CD4-positive, alpha-beta memory T cell (primary cell): Measurements from ENCODE around the gene RTN4R. TPM values are rescaled to one million over a fixed set of nuclear protein-coding genes. Genes with fewer than 3 reads are reported as not detected.
"Not testable (repeated sequence)": the region's sequence is repeated elsewhere in the genome, so short reads cannot be mapped to it uniquely, and the experiment has no call there.

Source experiments
- CTCF ChIA-PET: fragments of 350-600 bp; sonication (Branson Sonifier 250); formaldehyde crosslinking; loops from one replicate; lab custom pipeline; 2021; ENCODE audit warnings: inconsistent platforms; ENCODE audit not compliant: partially characterized antibody; lab: Charles Lee
- POLR2A ChIA-PET: fragments of 350-600 bp; sonication (Branson Sonifier 250); formaldehyde crosslinking; loops from one replicate; lab custom pipeline; 2021; ENCODE audit not compliant: partially characterized antibody; lab: Charles Lee
- DNase-seq, 5 donors: peaks; one replicate each; pipeline versions ENCODE4 v3.0.0 to v3.0.0-alpha.2; 2020 to 2022; ENCODE audit warnings: mixed read lengths in 1 of 5
- H3K27ac ChIP-seq: one replicate; pipeline ENCODE4 v1.7.0; 2013; ENCODE audit warnings: low read depth, low read length
- H3K27me3 ChIP-seq: 2 replicates; pipeline ENCODE4 v1.7.0; 2013; ENCODE audit warnings: mild to moderate bottlenecking, low read length, moderate library complexity; ENCODE audit not compliant: insufficient read depth
- H3K36me3 ChIP-seq: 2 replicates; pipeline ENCODE4 v1.7.0; 2013; ENCODE audit warnings: mild to moderate bottlenecking, low read length, moderate library complexity; ENCODE audit not compliant: insufficient read depth
- H3K4me1 ChIP-seq: 2 replicates; pipeline ENCODE4 v1.7.0; 2013; ENCODE audit warnings: mild to moderate bottlenecking, low read length, moderate library complexity; ENCODE audit not compliant: insufficient read depth
- H3K4me3 ChIP-seq, 2 donors: one replicate each; pipeline ENCODE4 v1.7.0; 2013; ENCODE audit warnings: low read length in 2 of 2, mild to moderate bottlenecking in 1 of 2
- H3K9me3 ChIP-seq, 2 donors: one replicate each; pipeline ENCODE4 v1.7.0; 2013; ENCODE audit warnings: low read length in 2 of 2, control low read depth in 1 of 2; ENCODE audit not compliant: control insufficient read depth in 1 of 2
- H3K27ac Mint-ChIP-seq, 7 donors: one replicate each; pipeline ENCODE4 v1.8.0; 2020 to 2021; ENCODE audit warnings: mixed read lengths in 7 of 7, mild to moderate bottlenecking in 6 of 7, inconsistent platforms in 3 of 7, moderate library complexity in 3 of 7
- H3K27me3 Mint-ChIP-seq, 2 donors: one replicate each; pipeline ENCODE4 v1.8.0; 2020 to 2021; ENCODE audit warnings: mixed read lengths in 2 of 2
- H3K36me3 Mint-ChIP-seq, 2 donors: one replicate each; pipeline ENCODE4 v1.8.0; 2020 to 2021; ENCODE audit warnings: mixed read lengths in 2 of 2, inconsistent platforms in 1 of 2, mild to moderate bottlenecking in 1 of 2
- H3K4me1 Mint-ChIP-seq, 4 donors: one replicate each; pipeline ENCODE4 v1.8.0; 2020 to 2021; ENCODE audit warnings: mixed read lengths in 4 of 4, mild to moderate bottlenecking in 1 of 4
- H3K4me3 Mint-ChIP-seq, 8 donors: one replicate each; pipeline ENCODE4 v1.8.0; 2020 to 2021; ENCODE audit warnings: mixed read lengths in 8 of 8, mild to moderate bottlenecking in 7 of 8, moderate library complexity in 6 of 8, inconsistent platforms in 3 of 8
- H3K9me3 Mint-ChIP-seq, 8 donors: one replicate each; pipeline ENCODE4 v1.8.0; 2020 to 2021; ENCODE audit warnings: mixed read lengths in 8 of 8, mild to moderate bottlenecking in 5 of 8, inconsistent platforms in 3 of 8, moderate library complexity in 1 of 8
- intact Hi-C: fragments of 100-400 bp; cut with micrococcal nuclease; formaldehyde crosslinking; loops from one replicate; pipeline ENCODE4 v1.15.1; 2023
- polyA plus RNA-seq, 2 donors: library from polyadenylated mRNA; unstranded; fragments of 300-500 nt; fragmentation: Illumina TruSeq; gene quantifications; one replicate each; pipeline ENCODE4 v1.2.3, GENCODE V29; 2021
- total RNA-seq, 2 experiments: library from RNA; stranded (reverse); gene quantifications; one replicate each; pipeline ENCODE4 v1.2.3, GENCODE V29; 2021

Gene RTN4R
- total and polyA plus RNA-seq, 4 experiments from 2014 or later, result 1.7 to 6.3 (median 2.4) TPM

DNA sequence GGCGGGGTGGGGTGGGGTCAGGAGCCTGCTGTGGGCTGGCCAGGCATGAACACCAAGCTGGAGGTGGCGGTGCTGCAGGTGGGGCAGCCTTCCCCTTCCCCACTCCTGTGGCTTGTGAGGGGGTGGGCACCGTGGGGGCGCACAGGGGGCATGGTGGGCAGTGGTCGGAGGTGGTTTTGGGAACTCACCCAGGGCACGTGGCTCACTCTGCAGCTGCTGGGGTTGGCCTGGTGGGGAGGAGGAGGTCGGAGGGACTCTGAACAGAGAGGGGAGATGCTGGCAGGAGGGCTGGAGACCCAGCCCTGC, 35.1 kb upstream of the RTN4R start:
- H3K27ac ChIP-seq, intact Hi-C loops, H3K27me3 ChIP-seq, H3K27me3 Mint-ChIP-seq, H3K4me3 Mint-ChIP-seq, H3K27ac Mint-ChIP-seq, CTCF ChIA-PET, H3K9me3 ChIP-seq, H3K36me3 Mint-ChIP-seq, H3K36me3 ChIP-seq, POLR2A ChIA-PET, H3K9me3 Mint-ChIP-seq, DNase-seq, H3K4me3 ChIP-seq, H3K4me1 ChIP-seq: not testable (repeated sequence)
- H3K4me1 Mint-ChIP-seq, result peaks cover 0 to 10% (median 4%) of the 10 kb centered on the region in 4 donors

GRCh38 chr22:20302438-20303228, 34.5 kb upstream of the RTN4R start:
- H3K4me3 Mint-ChIP-seq, result peak overlapping the region in 1 of 8 donors; percentile 15
- CTCF ChIA-PET, result no interaction called here
- no peak for DNase-seq

GRCh38 chr22:20299746-20300136, 31.6 kb upstream of the RTN4R start:
- Mint-ChIP-seq H3K36me3 (no peaks in the 10 kb centered on the region), H3K27me3 (peaks cover 0 to 3% of the 10 kb centered on the region in 2 donors), H3K4me1 (peaks cover 2 to 10% (median 8%) of the 10 kb centered on the region in 4 donors), H3K4me3 (peak overlapping the region in 7 of 8 donors; percentile 57 to 85 (median 69)), H3K9me3 (no peaks in the 10 kb centered on the region), H3K27ac (peak overlapping the region in 1 of 7 donors; percentile 70)
- Histone ChIP-seq H3K27ac (no peak overlapping the region), H3K27me3 (no peaks in the 10 kb centered on the region), H3K9me3 (no peaks in the 10 kb centered on the region), H3K4me3 (peak overlapping the region in 1 of 2 donors; percentile 62), H3K4me1 (peaks cover 6% of the 10 kb centered on the region), H3K36me3 (no peaks in the 10 kb centered on the region)
- DNase-seq, result peak in 1 of 5 donors; percentile 70
- CTCF ChIA-PET, result no interaction called here
- POLR2A ChIA-PET, result interaction anchor here (0.6 to 2.5 kb wide), 6 partner anchors 13 to 357 kb away, joined by 3 to 12 read pairs (median 5); partner anchors contain the start of genes COMT, DGCR6L, TXNRD2 and ZNF74
- intact Hi-C loops, result loop anchor here (1.0 kb wide), 3 partner anchors 21 to 168 kb away; partner anchors contain the start of genes DGCR6L, ZDHHC8 and ZNF74

More at GRCh38 chr22:20302438-20303228, 34.5 kb upstream of the RTN4R start:
- H3K4me1 ChIP-seq, result peaks cover 6% of the 10 kb centered on the region
- Mint-ChIP-seq H3K36me3 (no peaks in the 10 kb centered on the region), H3K9me3 (no peaks in the 10 kb centered on the region), H3K4me1 (peaks cover 0 to 10% (median 7%) of the 10 kb centered on the region in 4 donors), H3K27me3 (peaks cover 0 to 3% of the 10 kb centered on the region in 2 donors), H3K27ac (no peak overlapping the region)
- no peak overlapping the region for H3K4me3 ChIP-seq
- H3K27me3 ChIP-seq, result no peaks in the 10 kb centered on the region
- no peaks in the 10 kb centered on the region for H3K36me3 ChIP-seq
- POLR2A ChIA-PET, result no interaction called here
- H3K27ac ChIP-seq, result no peak overlapping the region
- no peaks in the 10 kb centered on the region for H3K9me3 ChIP-seq
- intact Hi-C loops, result no loop called here

- no peaks in the 10 kb centered on the region for H3K27me3 ChIP-seq
- Mint-ChIP-seq H3K27ac (peak overlapping the region in 6 of 7 donors; percentile 65 to 95 (median 82)), H3K4me3 (peak overlapping the region; percentile 81 to 89 (median 84)), H3K4me1 (peaks cover 2 to 10% (median 8%) of the 10 kb centered on the region in 4 donors), H3K36me3 (no peaks in the 10 kb centered on the region), H3K27me3 (peaks cover 0 to 3% of the 10 kb centered on the region in 2 donors), H3K9me3 (no peaks in the 10 kb centered on the region)
- H3K27ac ChIP-seq, result peak overlapping the region; percentile 25
- ChIA-PET CTCF (no interaction called here), POLR2A (interaction anchor here (1.4 to 2.5 kb wide), 5 partner anchors 13 to 357 kb away, joined by 3 to 12 read pairs (median 6); partner anchors contain the start of genes COMT, DGCR6L, TXNRD2 and ZNF74)
- peak overlapping the region in 1 of 2 donors; percentile 62 for H3K4me3 ChIP-seq
- H3K36me3 ChIP-seq, result no peaks in the 10 kb centered on the region
- H3K4me1 ChIP-seq, result peaks cover 6% of the 10 kb centered on the region
- intact Hi-C loops, result loop anchor here (1.0 kb wide), 3 partner anchors 21 to 168 kb away; partner anchors contain the start of genes DGCR6L, ZDHHC8 and ZNF74
- no peaks in the 10 kb centered on the region for H3K9me3 ChIP-seq
- DNase-seq, result peak; percentile 88 to 93 (median 91)
Observed at GRCh38 chr22:20298803-20299745, 31.0 kb upstream of the RTN4R start.

GRCh38 chr22:20298110-20298802, 30.1 kb upstream of the RTN4R start:
- no peaks in the 10 kb centered on the region for H3K27me3 ChIP-seq
- no peak overlapping the region for H3K4me3 ChIP-seq
- Mint-ChIP-seq H3K27me3 (peaks cover 0 to 3% of the 10 kb centered on the region in 2 donors), H3K27ac (peak overlapping the region in 5 of 7 donors; percentile 37 to 83 (median 57)), H3K36me3 (no peaks in the 10 kb centered on the region), H3K9me3 (no peaks in the 10 kb centered on the region), H3K4me1 (peaks cover 2 to 10% (median 8%) of the 10 kb centered on the region in 4 donors), H3K4me3 (peak overlapping the region; percentile 53 to 79 (median 72))
- H3K27ac ChIP-seq, result no peak overlapping the region
- intact Hi-C loops, result no loop called here
- H3K4me1 ChIP-seq, result peaks cover 6% of the 10 kb centered on the region
- no peaks in the 10 kb centered on the region for H3K9me3 ChIP-seq
- POLR2A ChIA-PET, result interaction anchor here (2.0 to 2.5 kb wide), 2 partner anchors 21 to 356 kb away, joined by 6 to 12 read pairs; partner anchors contain the start of genes COMT, DGCR6L and TXNRD2
- DNase-seq, result no peak
- H3K36me3 ChIP-seq, result no peaks in the 10 kb centered on the region
- CTCF ChIA-PET, result no interaction called here

DNA sequence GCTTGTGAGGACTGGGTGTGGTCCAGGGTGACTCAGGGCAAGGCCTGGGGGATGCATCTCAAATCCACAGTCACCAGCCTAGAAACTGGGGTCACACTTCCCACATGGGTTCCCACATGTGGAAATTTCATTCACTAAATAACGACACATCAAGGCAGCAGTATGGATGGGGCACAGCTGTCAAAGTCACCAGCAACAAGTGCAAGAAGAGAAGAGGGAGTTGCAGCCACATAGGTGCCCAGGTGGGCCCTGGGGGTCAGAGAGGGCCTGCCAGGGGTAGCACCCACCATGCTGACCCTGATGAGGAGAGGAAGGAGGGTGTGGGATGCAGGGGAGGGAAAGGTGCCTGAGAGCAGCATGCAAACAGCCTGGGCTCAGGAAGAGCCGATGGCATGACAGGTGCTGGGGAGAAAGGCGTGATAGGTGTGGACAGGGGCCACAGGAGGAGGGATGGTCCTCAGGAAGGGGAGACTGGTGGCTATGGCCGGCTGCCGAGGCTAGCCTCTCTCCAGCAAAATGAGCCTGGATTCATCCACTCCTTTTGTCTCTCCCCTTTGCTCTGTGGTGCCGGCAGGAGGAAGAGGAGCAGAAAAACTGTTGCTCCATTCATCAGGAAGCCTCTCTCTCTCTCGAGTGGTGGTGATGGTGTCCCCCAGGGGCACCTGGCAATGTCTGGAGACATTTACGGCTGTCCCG, 29.4 kb upstream of the RTN4R start:
- Histone ChIP-seq H3K36me3 (no peaks in the 10 kb centered on the region), H3K27me3 (no peaks in the 10 kb centered on the region), H3K4me1 (peaks cover 6% of the 10 kb centered on the region), H3K9me3 (no peaks in the 10 kb centered on the region), H3K27ac (no peak overlapping the region), H3K4me3 (no peak overlapping the region)
- no peaks in the 10 kb centered on the region for H3K9me3 Mint-ChIP-seq
- peaks cover 2 to 10% (median 6%) of the 10 kb centered on the region in 4 donors for H3K4me1 Mint-ChIP-seq
- no peak for DNase-seq
- intact Hi-C loops, result no loop called here
- peak overlapping the region; percentile 48 to 79 (median 70) for H3K4me3 Mint-ChIP-seq
- H3K36me3 Mint-ChIP-seq, result no peaks in the 10 kb centered on the region
- CTCF ChIA-PET, result no interaction called here
- H3K27ac Mint-ChIP-seq, result peak overlapping the region in 6 of 7 donors; percentile 37 to 83 (median 66)
- peaks cover 0 to 1% of the 10 kb centered on the region in 2 donors for H3K27me3 Mint-ChIP-seq
- POLR2A ChIA-PET, result no interaction called here
